T-helper 2 cell (primary cell): ENCODE results near the gene RAI2.
A peak's percentile ranks its signal among the peaks of the same experiment; 100 is the strongest.

ENCODE experiments used
- DNase-seq, 5 experiments: peaks; one replicate each; pipeline versions ENCODE4 v3.0.0 to v3.0.0-alpha.2; 2012 to 2022
- total RNA-seq, 2 donors: gene quantifications; one replicate each; lab custom pipeline; 2026; lab: John Stamatoyannopoulos, UW

The RAI2 gene
- 1.2 to 1.5 reads per million in 2 donors for total RNA-seq

DNA sequence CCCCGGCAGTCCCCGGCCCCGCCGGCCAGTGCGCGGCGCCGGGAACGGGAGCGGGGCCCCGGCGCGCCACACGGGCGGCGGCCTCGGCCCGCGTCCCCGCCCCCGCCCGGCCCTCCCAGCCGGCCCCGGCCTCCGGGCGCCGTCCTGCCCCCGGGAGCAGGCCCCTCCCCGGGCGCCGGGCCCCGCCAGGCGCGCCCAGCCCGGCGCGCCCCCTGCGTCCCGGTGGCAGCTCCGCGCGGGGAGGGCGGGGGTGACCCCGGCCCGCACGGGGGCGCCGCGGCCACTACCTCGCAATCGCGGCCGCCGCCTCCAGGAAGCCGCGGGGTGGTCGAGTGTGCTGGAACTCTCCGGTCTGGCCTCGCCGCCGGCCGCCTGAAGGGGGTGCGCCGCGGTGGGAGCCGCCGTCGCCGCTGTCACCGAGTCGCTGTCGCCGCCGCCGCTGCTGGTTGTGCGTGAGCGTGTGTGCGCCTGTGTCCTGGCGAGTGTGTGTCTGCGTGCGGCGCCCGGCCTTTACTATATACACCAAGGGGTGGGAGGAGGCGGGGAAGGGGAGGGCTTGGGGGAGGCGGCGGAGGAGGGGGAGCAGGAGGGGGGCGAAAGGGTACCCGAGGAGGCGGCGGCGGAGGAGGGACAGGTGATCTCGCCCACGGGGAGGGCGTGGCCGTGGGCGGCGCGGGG lies at the start of gene RAI2:
TSS of gene RAI2 (minus strand) at position 488 of the 678 bp plus-strand sequence. CDS start 59,288 bp downstream, outside the sequence.
- peak in 2 of 5 experiments; percentile 5 to 20 for DNase-seq

DNA sequence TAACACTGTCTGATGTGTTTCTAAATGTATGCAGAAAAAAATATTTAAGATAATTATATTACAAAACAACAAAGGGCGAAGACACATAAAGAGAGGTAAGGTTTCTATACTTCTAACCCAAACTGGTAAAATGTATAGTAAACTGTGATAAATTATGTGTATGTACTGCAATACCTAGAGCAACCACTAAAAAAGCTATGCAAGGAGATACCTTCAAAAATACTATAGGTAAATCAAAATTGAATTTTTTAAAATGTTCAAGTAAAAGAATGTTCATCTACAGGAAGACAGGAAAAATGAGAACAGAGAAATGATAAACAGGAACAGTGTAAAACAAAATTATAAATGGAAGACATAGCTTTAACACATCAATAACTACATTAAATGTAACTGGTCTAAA lies 27.3 kb upstream of the RAI2 start:
- no peak for DNase-seq

DNA sequence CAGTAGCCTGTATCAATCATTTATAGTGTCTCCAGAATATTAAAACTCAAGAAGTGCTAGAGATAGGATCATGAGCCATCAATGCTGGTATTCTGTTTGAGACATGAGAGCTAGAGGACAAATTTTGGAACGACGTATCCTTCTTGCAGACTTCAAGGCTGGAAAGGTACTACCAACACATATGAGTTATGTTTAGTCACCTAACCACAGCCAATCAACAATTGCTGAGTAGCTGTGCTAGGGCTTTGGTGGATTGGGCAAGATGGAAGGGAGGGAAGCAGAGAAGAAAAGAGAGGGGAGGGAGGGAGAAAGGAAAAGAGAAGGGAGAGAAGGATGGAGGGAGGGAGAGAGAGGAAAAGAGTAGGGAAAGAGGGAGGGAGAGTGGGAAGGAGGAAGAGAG lies 21.6 kb upstream of the RAI2 start:
- no peak for DNase-seq

DNA sequence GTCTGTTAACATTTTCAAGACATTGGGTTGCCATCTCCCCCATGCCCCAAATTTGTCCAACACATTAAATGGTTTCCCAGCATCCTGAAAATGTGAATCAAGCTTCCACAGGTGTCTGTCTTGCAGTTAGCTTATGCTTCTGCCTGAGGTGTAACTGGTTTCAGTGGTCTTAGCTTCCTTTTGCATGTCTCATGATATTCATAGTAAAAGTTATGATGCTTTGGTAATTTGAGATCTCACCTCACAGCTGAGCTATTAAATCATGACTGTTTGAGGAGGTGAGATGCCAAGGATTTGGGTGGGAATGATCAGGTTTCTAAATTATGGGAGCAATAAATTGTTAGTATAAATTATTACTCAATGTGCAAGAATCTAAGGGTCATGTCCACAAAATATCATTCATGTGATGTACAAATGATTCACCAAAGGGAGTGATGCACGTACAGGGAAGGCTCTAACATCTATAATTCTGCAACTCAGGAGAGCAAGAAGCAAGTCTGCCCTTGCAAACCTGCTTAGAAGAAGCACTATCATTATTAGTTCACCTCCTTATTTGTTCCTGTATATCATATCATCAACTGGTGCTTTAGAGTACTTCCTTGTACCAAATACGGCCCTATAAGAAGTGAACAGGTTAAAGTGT lies 17.1 kb upstream of the RAI2 start:
- no peak for DNase-seq

DNA sequence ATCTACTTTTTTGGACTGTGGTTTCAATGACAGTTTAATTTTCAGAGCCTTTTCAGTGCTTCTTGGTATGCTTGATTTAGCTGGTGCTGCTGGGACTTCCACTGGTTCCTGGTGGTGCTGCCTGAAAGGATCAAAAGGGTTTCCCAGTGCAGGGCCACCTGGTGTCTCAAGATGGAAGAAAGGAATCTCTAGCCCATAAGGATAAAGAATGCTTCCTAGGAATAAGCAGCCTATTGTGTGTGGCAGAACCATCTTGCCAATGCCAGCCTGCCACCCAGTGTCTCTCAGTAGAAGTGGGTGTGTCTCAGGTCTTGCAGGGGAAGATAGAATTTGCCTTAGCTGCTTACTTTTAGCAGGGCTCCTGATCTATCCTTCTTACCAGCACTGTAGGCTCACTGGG lies 15.0 kb upstream of the RAI2 start:
- DNase-seq = no peak

DNA sequence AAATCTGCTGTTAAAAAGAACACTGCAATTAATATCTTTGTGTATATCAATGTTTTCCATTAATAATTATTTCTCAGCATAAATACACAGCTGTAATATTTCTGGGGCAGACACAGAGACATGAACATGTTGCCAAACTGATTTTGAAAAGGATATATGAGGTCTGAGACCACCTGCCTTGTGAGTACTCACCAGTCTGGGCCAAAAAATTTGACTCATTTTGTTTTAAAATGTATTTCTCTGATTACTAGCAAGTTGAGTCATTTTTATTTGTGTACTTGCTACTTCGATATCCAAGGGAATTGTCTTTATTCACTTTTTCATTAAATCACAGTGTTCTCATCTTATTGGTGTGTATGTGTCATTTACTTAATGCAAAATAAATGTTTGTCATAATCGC lies 8.5 kb upstream of the RAI2 start:
- no peak for DNase-seq

DNA sequence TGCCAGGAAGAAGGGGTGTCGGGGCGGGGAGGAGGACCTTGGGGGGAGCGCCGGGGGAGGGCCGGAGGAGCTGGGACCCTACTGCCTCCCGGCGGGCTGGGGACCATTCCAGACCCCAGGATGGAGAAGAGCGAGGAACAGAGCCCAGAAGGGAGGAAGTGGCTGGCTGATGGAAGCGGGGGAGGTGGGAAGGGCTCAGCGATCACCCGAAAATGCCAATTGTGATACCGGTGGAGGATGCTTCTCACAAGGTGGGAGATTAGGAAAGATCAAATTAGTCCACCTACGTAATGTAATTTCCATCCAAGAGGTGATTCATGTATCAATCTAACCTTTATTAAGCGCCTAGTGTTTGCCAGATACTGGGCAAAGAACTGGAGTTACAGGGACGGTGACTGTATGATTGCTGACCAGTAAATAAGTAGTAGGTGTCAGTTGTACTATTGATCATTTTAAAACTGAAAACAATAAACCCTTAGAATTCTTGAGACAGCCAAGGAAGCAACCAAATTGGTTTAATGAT lies 452 bp upstream of the RAI2 start:
- no peak for DNase-seq

DNA sequence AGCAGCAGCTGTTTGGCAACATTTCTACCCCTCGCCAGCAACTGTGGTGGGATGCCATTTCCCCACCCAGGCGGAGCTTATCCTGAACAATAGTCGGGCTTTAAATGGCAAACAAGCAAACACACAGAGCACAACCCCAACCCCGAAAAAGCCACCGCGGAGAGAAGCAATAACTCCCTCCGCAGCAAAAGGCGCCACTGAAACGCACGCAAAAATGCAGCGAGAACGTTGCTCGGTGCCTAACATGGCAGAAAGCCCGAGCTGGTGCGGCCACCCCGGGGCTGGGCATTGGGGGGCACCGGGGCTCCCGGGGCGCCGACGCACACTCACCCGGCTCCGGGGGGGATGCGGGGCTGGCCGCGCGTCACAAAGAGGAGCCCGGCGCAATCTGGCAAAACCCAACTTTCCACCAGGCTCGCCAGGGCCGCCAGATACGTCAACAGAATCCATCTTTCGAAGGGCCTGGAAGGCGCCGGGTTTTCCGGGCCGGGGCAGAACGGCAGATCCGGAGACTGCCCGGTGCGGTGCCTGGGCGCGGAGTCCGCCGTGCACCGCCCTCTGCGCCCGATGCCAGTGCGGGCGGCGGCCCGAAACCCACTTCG lies 818 bp downstream of the RAI2 start:
- no peak for DNase-seq

DNA sequence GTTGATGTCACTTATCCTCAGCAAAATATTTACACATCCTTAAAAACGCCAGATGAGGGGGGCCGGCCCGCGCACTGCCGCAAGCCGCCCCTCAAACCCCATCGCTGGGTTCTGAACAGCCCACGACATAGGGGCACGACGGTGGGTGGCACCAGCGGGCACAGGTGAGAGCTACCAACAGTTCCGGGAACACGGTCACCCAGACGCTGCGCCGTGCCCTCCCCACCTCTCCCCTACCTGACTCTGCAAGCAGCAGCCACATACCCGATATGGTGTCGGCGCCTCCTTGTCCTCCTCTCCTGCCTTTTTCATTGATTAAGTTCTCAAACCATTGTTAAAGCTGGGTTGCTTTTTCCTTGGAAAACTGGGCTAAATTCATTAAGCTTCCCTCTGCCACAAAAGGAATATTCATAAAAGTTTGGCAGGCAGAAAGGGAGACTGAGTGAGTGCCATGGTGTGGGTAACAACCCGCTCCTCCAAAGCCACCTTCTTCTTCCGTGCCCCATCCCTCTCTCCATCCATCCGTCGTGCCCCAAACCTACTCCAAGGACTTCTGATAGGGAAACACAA lies 1.4 kb downstream of the RAI2 start:
- DNase-seq = peak in 2 of 5 experiments; percentile 2 to 5

DNA sequence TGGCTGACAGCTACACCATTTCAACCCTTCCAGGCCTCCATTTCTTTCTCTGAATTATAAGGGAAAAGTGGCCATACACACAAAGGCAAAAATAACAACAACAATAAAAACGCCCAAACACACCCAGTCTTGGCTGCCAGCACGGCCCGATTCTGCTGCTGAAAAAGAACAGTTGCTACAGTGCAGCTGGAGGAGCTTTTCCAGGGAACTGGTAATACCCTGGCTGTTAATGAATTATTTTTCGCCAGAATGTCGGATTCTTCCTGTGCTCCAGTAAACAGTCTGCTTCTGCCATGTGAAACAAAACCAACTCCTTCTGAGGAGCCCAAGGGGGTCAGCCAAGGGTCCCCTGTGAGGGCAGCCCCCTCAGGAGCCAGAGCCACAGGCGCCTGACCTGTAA lies 6.6 kb downstream of the RAI2 start:
- no peak for DNase-seq

DNA sequence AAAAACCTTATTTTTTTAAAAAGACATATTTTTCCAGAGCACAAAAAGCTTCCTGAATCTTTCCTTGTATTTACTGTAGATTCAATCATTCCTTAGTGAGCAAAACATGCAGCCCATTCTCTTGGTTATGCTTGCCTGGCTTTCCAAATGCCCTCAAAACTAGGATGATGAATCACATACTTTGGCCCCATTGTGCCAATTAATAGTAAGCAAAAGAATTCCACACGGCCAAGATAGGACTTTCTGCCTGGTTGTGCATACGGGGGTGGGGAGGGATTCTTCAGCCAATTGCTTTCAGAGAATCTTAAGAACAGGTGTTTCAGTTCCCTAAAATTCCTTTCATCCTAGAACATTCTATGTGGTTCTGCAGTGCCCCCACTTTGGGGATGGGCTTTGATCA lies 7.0 kb downstream of the RAI2 start:
- no peak for DNase-seq

DNA sequence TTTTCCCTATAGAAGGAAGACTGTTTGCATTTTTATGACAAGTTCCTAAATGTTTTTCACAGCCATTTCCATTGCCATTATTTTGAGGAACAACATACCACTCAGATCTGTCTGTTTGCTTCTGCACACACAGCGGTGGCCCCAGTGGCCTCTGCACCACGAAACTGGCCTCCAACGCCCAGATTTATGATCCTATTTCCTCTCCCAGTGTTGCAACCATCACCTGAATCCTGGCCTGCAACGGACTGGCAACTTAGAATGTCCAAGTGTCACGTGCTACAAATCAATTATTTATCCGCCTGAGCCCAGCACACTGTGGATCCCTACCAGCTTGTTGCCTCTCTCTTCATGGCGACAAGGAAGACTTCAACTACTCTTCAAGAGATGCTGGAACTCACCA lies 9.2 kb downstream of the RAI2 start:
- DNase-seq = no peak

DNA sequence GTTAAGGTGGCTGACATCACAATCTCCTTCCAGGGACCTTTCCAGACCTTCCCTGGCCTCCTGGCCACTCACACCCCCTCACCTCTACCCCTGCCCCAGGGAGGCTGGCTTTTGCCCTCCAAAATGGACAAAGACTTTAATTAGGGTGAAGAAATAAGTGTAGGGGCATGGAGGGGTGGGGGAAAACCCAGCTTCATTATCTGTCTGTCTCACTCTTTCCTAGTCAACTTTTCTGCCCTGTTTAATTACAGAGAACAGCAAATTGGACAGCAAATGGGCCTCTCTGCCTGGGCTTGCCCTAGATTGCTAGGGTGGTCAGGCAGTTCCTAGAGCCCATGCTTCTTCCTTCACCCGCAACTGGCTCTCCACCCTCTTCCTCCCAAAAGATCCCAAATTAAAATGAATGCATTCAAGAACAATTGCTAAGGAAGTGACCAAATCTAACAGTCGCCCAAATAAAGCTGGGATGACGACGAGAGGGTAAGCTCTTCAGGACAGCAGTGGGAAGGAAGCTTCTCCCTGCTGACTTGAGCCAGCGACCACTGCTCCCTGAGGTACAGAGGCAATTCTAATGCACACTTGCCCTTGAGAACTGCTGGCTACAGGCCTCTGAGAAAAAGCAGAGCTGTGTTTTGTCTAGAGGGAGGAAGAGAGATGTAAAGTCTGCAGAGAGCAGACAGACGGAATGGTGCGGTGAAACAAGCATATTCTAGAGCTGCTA lies 12.4 kb downstream of the RAI2 start:
- no peak for DNase-seq

DNA sequence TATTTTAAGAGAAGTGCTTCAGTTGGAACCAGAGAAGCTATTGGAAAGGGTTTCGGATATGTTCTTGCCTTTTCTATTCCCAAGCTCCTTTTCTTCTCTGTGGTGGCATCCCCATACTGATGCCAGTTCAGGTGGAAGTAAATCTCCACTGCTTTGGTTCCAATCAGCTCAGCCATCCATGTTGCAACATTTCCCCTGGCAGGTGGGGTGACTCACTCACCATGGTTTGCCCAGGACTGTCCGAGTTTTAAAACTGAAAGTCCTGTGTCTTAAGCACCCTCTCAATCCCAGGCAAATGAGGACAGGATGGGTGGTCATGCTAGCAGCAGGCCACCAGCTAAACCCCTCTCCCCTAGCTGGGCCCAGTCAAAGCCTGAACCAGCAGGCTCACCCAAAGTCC lies 15.1 kb downstream of the RAI2 start:
- DNase-seq = no peak

DNA sequence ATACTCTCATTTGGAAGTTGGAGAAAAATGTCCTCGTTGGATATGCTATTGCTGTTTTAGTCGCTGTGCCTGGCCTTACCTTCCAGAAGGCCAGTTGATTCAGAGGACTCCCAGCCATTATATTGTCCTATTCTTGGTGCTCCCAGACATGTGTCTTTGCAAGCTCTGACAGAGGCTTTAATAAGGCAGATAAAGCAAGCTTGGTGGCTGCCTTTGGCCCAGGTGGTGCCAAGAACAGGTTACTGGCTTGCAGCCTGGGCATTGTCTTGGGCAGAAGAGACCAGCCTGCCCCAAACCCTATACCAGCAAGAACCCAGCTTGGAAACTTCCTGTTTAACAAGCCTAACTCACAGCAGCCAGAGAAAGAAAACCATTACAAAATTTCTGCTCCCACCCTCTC lies 16.9 kb downstream of the RAI2 start:
- no peak for DNase-seq

DNA sequence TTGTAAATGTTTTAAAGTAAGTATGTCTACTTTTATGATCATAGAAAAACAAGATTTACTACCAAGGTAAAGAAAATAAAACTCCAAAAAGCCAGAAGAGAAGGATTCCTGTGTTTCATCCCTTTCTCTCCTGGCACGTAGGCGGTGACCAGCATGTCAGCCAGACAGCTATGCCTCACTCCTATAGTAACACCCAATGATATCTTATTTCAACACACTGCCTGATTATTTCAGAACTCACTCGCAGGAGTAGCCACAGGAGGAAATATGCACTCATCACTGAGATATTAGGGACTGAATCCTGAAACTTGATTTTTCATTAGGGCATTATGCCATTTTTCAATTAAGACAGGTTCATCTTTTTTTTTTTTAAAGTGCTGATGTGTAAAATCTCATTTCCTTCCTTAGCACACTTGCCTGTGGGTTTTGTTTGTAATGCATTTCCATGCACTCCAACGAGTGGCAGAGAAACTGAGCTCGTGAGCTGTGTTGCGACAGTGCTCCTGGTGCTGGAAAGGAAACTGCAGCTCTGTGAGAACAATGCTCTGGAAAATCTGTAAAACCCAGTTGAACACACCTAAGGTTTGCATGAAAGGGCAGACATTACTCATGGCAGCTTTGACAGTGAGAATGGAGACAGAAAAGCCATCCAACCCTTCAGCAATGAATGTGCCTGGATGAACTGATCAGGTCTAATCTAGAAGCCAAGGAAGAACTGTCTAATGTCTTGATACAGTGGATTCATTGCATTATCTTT lies 18.2 kb downstream of the RAI2 start:
- DNase-seq = no peak

DNA sequence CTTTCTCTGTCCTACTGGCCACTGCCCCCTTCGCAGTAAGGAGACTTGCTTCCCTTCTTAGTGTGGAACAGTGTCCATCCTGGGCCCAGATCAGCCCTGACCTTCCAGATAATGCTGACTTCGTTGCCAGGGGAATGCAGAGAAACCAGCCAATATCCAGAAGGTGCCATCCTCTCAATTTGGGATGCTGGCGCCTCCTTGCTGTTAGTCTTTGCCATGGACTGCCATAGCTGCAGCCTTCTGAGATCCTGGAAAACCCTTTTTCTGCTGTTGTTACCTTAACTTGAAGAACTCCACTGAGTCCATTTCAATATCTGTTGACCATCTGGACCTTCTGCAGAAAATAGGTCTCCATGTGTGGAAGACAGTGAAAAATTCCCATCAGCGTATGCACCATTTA lies 21.8 kb downstream of the RAI2 start:
- no peak for DNase-seq

DNA sequence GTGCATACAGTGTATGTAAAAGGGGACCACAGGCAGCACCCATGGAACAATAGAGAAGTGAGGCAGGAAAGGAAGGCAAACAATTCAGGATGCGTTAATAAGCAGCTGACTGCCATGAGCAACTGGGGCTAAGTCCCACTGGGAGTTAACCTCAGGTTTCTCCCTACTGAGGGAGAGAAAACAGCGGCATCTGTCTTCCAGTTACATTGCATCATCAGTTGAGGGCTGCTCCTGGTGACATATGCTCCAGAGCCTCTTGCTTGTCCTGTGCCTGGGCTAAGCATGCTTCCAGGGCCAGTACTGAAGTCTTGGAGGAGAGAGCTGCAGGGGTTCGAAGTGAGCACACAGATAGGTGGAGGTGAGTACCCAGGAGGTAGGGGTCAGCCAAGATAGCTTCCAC lies 24.3 kb downstream of the RAI2 start:
- DNase-seq = no peak

DNA sequence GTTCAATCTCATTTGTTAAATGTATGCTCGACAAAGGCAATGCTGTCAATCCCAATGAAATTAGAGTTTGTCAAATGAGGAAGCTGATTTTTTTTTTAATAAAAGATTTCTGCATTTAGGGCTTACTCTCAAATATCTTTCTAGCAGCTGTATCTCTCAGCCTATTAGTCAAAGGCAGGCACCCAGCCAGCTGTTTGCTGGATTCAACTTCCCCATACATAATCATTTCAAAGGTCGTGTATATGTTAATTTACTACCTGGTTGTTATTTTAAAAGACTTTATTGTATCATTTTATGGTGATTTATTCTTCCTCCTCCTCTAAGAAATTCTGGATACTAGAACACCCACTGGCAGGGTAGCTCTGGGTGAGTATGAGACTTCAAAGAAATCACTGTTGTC lies 27.1 kb downstream of the RAI2 start:
- DNase-seq = no peak

DNA sequence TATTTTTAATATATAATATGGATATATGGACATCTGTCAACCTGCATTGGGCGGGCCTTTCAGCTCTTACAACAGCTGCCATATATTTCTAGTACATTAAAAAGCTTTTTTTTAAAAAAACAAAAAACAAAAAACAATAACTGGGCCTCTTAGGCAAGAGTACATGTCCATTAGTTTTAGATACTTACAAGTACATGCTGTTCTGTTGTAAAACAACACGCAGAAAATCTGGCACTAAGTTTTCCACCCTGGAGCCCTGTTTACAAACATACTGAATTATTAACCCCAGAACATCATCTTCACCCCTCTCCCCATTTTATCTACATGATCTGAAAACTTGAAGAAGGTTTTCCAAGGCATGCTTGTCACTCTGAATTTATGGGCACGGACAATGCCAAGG lies 29.8 kb downstream of the RAI2 start:
- no peak for DNase-seq

DNA sequence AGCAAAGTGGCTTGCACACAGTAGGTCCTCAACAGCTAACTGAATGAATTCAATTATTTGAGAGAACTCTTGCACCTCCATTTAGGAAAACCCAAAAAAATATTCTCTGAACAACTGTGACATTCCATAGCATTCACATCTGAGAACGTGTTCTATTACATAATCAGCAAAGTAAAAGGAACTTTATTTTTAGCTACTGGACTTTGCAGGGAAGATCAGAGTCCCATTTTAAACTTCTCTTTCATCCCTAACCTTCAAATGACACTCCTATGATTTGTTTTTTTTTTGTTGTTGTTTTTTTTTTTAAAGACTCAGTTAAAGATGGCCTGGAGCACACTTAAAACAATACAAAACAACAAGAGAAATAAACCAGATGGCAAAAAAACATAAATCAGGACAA lies 30.9 kb downstream of the RAI2 start:
- DNase-seq = no peak

DNA sequence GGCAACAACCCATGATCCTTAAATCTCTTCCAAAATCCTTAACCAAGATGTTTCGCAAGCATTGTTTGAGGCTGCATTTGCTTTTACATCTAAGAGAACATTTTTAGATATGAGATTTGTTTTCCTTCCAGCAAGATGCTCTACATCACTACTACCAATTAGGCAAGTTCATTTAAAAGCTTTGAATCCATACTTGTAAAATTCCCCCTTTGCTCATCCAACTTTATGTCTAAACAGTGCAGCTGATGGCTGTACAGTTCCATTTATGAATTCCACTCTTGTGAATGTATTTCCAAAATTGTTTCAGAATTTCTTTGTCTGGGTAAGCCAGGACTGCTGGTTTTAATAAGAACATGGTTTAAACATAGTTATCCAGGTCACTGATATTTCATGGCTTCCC lies 31.5 kb downstream of the RAI2 start:
- no peak for DNase-seq
